HG02623 (cell line): ENCODE results near the gene PPIP5K1.
"Not testable (repeated sequence)": the region's sequence is repeated elsewhere in the genome, so short reads cannot be mapped to it uniquely, and the experiment has no call there.

Experiments used
- ATAC-seq: cut with Tn5 transposase; IDR thresholded peaks from one replicate; pipeline ENCODE4 v1.9.1; 2021; ENCODE audit warnings: moderate library complexity; ENCODE audit not compliant: unreplicated experiment

Gene PPIP5K1

DNA sequence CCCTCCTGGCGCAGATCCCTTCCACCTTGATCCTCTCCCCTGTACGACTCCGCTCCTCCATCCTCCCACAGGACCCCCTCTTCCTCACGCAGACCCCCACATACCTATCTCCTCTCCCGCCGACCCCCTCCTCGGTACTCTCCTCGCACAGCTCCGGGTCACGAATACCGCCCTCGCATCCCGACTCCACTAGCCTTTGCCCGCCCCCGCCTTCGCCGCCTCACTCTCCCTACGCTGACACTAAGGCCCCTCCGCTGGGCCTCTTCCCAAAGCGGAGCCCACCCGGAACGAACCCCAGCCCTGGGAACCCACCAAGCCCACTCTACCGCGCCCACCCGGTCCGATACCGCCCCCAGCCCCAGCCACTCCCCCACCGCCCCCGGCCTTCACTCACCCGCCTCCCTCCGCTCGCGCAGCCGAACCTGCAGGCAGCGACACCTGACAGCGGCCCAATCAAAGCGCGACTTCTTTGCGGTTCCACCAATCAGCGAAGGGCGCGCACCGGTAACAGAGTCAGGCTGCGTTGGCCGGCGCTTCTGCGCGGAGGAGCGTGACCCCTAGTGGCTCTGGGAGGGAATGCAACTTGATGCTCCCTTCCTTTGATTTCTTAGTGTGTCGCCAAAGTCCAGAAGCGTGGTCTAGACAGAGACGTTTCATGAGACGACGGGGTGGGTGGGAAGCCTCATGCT lies at the start of gene PPIP5K1:
PPIP5K1 (minus strand) TSS at position 431 of the 689 bp plus-strand sequence. CDS start 5,704 bp downstream, outside the sequence.
- peak; percentile 90 for ATAC-seq

GRCh38 chr15:43638464-43639204 lies 48.6 kb upstream of the PPIP5K1 start:
- ATAC-seq: not testable (repeated sequence)

GRCh38 chr15:43626937-43627336 lies 36.9 kb upstream of the PPIP5K1 start:
- not testable (repeated sequence) for ATAC-seq

DNA sequence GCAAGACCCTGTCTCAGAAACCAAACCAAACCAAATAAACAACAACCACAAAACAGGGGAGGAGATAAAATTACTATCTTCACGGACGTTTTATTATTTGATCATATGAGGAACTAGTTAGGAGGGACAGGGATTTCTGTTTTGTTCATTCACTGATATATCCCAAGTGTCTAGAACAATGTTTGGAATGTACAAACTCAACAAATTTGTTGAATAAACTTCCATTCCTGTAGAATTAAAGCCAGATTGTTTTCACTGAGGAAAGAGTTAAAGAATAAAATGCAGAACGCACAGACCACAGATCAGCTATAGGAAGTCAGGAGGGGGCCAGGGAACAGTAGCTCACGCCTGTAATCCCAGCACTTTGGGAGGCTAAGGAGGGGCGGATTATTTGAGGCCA lies 35.1 kb upstream of the PPIP5K1 start:
- ATAC-seq: no peak

- not testable (repeated sequence) for ATAC-seq
Measured at GRCh38 chr15:43622068-43622799, 32.2 kb upstream of the PPIP5K1 start.

DNA sequence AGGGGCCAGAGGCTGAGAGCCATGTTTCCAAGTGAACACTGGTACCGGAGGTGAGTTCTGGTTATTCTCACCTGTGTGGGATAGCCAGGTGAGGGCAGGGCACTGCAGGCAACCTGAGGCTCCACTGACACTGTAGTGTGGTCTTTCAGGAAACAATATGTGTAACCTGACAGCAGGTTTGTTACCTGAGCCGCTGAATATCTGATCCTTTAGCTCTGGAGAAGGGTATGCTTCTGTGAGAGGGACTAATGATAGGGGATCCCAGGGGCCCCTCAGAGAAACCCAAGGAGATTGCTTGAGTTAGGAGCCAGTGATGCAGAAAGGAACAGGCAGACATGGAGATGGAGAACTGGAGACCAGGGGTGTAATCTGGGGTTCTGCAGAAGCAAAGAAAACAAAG lies 28.7 kb upstream of the PPIP5K1 start, which contains the start of gene STRC:
STRC (minus strand) TSS at position 101 of the 400 bp plus-strand sequence; CDS start at position 23, 78 bp downstream.
- not testable (repeated sequence) for ATAC-seq

- not testable (repeated sequence) for ATAC-seq
Measured at GRCh38 chr15:43617750-43618149, 27.7 kb upstream of the PPIP5K1 start.

GRCh38 chr15:43602233-43602632 lies 12.2 kb upstream of the PPIP5K1 start:
- ATAC-seq: not testable (repeated sequence)

- ATAC-seq: not testable (repeated sequence)
Measured at GRCh38 chr15:43600200-43600599, 10.2 kb upstream of the PPIP5K1 start.

- ATAC-seq: not testable (repeated sequence)
Measured at GRCh38 chr15:43599131-43599530, 9.1 kb upstream of the PPIP5K1 start.

- not testable (repeated sequence) for ATAC-seq
Measured at GRCh38 chr15:43593328-43594190, 3.6 kb upstream of the PPIP5K1 start, which contains the start of gene CKMT1B. TSS of gene CKMT1B (plus strand) at chr15:43594027. CDS start at chr15:43594219, 192 bp downstream.

GRCh38 chr15:43592841-43593240 lies 2.8 kb upstream of the PPIP5K1 start:
- not testable (repeated sequence) for ATAC-seq

DNA sequence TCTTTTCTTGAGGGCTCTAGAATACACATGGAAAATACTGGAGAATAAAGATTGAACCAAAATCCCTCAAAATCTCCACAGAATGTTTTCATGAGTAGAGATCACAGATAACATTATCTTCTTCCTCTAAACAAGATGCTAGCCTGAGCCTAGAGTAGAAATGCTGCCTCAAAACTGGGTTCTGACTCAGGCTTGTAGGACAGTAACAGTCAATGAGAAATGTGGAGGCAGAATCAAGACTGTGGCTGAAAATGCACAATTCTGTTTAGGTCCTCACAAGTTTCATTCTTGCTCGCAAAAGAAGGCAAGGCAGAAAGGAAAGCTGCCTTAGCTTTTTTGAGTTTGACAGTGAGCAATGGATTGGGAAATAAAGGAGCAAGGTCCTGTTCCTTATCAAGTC lies 15.4 kb downstream of the PPIP5K1 start:
- ATAC-seq: not testable (repeated sequence)

DNA sequence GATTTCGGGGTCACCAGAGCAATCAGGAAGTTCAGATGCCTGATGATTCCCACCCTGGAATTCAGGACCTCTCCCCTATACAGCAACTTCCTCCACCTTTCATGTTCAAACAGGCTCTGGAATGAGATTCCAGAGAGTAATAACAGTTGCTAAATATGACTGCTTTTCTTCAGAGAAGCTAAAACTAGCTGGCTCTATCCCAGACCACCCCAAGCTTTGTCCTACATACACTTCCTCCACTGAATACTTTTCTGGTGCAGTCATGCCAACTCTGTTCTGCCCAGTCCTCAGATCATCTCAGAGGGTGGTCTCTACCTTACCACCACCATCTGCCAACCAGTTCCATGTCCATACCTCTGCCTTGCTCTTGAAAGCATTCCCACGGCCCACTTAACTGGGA lies 23.4 kb downstream of the PPIP5K1 start:
- ATAC-seq: not testable (repeated sequence)

DNA sequence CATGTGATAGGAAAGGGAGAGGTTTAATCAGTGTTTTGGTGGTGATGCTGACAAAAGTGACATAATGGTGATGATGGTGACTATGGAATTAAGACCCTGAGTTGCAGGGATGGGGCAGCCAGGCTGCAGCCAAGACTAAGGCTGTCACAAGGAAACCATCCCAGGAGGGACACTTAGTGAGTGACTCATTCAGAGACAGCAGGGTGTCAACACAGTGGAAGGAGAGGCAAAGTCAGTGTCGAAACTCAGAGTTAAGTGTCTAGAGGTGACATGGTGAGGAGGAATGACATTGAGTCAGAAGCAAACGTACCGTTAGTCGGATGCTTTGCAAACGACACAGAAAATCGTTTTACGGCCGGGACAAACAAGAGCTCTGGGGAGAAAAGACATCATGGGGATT lies 26.2 kb downstream of the PPIP5K1 start:
- not testable (repeated sequence) for ATAC-seq

DNA sequence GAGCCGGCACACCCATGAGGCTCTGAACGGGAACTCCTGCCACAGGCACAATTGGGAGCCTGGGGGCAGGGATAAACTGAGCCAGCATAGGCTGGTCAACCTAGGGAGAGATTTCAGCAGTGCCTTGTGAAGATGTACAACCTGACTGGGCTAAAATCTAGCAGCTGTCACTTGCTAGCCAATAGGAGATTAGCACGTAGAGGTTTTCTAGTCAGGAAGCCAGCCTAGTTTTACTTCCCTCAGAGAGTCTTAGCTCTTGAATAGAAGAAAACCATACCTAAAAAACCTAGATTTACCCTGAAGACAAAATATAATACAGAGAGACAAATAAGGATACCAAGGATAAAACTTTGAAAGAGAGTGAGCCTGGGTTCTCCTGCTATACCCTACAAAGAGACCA lies 27.3 kb downstream of the PPIP5K1 start:
- ATAC-seq: not testable (repeated sequence)

GRCh38 chr15:43552986-43553385 lies 37.0 kb downstream of the PPIP5K1 start:
- no peak for ATAC-seq

- no peak for ATAC-seq
Measured at GRCh38 chr15:43552256-43552655, 37.8 kb downstream of the PPIP5K1 start.

DNA sequence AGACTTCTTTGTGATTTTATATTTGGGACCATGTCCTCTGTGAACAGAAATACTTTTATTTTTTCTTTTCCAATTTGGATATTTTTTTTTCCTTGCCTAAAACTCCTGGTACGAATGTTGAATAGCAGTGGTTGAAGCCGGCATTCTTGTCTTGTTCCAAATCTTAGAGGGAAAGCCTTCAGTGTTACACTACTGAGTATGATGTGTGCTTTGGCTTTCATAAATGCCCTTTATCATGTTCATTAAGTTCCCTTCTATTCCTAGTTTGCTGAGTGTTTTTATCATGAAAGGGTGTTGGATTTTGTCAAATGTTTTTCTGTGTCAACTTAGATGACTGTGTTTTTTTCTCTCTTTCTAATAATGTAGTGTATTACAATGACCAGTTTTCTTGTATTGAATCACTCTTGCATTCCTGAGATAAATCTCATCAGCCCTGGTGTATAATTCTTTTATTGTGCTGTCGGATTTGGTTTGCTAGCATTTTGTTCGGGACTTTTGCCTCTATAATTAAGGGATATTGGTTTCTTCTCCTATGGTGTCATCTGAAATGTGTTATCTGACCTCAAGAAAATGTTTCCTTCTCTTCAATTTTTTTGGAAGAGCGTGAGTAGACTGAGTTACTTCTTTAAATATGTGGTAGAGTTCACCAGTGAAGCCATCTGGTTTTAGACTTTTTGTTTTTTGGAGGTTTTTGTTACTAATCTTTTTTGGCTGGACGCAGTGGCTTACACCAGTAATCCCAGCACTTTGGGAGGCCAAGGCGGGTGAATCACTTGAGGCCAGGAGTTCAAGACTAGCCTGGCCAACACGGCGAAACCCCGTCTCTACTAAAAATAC lies 39.3 kb downstream of the PPIP5K1 start:
- ATAC-seq: no peak
